GM21367 (cell line): ENCODE results near the gene PDIA6.

Experiments
- ATAC-seq: cut with Tn5 transposase; IDR thresholded peaks from one replicate; pipeline ENCODE4 v1.9.1; 2021; ENCODE audit not compliant: unreplicated experiment

PDIA6 gene

GRCh38 chr2:10812362-10813162 is at the start of gene PDIA6:
Gene PDIA6 (minus strand): TSS chr2:10812785. CDS start chr2:10812696, 89 bp downstream.
- peak; percentile 84 for ATAC-seq

DNA sequence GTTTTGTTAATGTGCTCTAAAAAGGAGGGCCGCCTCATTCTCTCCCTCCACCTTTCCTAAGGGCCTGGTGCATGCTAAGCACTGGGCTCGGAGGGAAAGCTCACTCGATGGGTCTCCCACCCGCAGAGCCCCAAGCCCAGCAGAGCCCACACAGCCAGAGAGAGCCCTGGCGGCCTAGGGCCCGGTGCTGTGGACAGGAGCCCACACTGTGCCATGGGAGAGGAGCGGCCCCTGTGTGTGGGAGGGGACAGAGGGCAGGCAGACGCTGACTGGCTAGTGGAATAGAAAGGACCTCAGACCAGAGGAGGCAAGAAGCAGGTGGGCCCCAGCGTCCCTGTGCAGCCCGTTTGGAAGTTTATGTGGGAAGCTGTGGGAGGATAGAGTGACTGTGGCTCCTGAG is 49.7 kb upstream of the PDIA6 start:
- no peak for ATAC-seq

DNA sequence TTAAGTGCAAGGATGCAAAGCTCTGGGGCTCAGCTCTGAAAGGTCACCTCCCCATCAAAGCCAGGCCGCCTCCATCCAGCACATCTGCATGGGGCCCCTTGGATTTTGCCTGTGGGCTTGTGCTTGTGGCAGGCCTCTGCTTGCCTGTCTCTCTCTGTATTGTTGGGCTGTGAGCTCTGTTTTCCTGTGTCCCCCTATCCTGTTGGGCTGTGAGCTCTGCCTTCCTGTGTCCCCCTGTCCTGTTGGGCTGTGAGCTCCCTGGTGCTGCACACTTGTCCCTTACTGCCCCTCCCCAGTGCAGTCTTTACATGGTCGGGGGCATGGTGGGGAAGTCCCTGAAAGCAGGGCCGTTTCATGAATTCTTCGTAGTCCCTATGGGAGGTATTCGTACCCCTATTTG is 49.2 kb upstream of the PDIA6 start:
- no peak for ATAC-seq

DNA sequence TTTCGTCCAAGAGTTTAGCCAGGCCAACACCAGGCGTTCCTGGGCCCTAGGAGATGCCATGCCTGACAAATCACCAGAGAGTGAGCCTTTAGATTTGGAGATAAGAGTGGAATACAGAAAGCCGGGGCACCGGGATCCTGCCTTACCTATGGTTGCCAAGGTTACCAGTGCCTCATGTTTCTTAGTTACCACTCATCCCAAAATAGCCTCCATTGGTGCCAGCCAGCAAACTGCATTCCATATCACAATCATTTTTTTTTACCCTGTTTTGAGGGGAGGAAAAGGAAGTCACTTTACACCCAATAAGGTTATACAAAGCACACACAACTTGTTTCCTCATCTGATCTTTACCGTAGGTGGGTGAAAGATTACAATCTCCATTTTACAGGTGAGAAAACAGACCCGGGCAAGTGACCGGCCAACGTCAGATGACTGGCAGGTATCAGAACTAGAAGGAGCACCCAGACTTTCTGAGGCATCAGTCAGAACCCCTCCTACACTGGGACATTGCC is 48.3 kb upstream of the PDIA6 start:
- no peak for ATAC-seq

DNA sequence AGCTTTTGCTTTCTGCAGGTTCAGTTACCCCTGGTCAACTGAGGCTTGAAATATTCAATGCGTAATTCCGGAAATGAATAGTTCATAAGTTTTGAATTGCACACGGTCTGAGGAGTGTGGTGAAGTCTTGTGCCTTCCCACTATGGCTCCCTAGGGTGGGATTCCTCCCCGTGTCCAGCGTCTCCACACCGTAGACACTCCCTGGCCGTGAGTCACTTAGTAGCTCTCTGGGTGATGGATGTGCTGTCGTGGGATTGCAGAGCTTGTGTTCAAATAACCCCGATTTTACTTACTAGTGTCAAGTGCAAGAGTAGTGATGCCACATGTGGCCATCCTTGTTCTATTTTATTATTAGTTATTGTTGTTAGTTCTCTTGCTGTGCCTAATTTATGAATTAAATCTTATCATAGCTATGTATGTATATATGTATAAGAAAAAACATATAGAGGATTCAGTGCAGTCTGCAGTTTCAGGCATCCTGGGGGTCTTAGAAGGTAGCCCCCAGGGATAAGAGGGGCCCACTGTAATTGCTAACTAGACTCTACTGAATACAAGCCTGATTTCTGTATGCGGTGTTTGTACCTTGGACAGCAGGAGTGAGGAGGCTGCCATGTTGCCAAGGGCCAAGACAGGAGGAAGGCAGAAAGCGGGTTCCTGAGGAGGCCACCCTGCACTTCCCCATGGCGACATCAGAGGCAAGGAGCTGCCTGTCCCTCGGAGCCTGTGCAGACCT is 47.7 kb upstream of the PDIA6 start:
- no peak for ATAC-seq

DNA sequence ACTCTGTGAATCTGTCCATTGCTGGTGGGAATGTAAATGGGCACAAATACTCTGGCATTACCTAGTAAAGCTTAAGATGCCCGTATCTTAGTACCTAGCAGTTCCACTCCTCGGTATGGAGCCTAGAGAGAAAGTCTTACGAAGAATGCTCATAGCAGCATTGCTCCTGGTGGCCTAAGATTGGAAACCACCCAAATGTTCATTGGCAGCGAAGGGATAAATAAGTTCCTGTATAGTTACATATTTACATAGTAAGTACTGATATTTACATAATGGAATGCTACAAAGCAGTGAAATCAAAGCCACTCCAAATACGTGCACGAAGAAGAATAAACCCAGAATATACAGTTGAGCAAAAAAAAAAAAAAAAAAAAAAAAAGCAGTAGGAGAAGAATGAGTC is 46.7 kb upstream of the PDIA6 start:
- ATAC-seq = no peak

GRCh38 chr2:10848541-10848940 is 36.0 kb upstream of the PDIA6 start:
- ATAC-seq = no peak

- ATAC-seq = no peak
These were observed 34.4 kb upstream of the PDIA6 start for GRCh38 chr2:10847008-10847407.

GRCh38 chr2:10846110-10846861 is 33.7 kb upstream of the PDIA6 start:
- no peak for ATAC-seq

- no peak for ATAC-seq
These were observed 33.1 kb upstream of the PDIA6 start for GRCh38 chr2:10845640-10846039.

GRCh38 chr2:10844097-10844496 is 31.5 kb upstream of the PDIA6 start:
- ATAC-seq = no peak

GRCh38 chr2:10842506-10842905 is 29.9 kb upstream of the PDIA6 start:
- no peak for ATAC-seq

DNA sequence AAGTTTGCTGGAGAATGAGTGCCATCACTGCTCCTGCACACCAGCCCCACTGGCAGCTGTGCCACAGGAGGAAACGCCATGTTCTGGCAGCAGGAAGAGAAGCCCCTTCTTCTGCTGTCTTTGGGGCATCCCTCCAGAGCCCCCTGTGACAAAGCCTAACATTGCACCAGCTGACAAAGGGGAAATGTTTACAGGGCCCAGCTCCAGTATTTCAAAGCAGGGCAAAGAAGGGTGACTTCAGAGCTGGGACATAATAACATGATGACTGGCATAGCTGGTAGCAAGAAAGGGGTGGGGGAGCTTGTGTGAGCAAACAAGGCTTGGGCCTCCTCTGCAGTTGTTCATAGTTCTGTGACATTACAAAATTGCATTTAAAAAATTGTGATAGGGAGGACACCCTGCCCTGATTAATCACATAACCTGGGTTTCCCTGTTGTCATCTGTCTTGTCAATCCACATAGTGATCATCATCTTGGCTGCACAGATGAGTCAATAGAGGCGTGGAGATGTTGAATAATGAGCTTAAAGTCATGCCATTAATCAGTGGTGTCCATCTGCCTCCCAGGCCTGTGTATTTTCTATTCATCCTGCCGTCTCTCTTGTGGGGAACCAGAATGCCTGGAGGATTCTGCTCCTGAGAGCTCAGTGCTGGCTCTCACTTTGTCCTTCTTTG is 29.1 kb upstream of the PDIA6 start:
- no peak for ATAC-seq

GRCh38 chr2:10839813-10840212 is 27.2 kb upstream of the PDIA6 start:
- ATAC-seq = no peak

DNA sequence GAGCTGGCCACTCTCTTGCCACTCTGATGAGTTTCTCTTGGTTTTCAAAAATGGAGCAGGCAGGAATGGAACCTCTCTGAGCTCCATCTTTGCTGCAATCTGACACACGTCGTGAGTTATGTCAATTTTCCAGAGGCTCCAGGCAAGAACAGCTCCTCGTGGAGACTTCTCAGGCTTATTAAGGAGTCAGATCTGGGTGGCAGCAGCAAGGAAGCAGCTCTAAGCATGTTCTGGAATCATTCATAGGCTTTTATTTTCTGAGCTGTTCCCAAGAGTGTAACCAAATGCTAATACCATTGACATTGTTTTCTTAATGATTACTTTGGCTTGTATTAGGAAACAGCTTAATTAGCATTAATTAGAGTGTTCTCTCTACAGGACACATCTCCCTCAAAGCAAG is 26.1 kb upstream of the PDIA6 start:
- ATAC-seq = no peak

DNA sequence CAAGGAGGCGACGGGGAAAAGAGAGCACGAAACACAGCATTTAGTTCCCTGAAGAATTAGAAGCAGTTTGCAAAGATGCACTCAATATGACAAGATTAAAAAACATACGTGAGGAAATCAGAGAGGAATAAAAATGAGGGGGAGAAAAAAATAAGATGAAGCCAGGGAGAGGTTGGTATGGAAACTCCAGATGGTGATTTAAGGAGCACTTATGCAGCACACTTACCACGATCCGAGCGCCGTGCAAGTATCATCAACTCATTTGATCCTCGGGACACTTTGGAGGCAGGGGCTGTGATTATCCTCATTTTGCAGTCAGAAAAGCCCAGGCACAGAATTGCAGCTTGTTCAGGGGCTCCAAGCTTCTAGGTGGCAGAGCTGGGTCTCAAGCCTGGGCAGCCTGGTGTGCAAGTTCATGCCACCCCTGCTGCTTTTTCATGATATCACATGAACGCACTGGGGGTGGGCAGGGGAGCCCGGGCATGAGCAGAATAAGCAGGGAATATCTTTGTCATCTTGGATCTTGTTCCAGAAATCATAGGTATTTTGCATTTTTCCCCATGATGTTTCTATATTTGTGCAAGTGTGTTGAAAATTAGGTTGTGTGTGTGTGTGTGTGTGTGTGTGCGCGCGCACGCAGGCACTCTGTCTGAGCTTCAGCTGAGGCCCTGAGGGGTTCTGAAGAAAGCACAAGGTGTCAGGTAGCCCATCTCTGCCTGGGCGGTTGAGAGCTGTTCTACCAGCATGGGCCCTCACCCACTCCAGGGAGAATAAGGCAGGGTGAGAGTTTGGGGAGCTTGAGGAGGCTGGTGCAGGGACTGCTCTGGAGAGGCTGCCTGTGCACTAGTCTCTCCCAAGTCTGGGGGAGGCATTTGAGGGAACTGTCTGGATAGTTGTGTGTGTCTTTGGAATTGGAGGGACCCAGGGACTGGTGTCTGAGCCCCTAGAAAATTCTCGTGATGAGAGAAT is 25.0 kb upstream of the PDIA6 start:
- ATAC-seq = no peak

GRCh38 chr2:10835052-10835970 is 22.7 kb upstream of the PDIA6 start:
- peak; percentile 60 for ATAC-seq

GRCh38 chr2:10834068-10834655 is 21.6 kb upstream of the PDIA6 start:
- no peak for ATAC-seq
